ENCODE measurements around the gene TSHZ2.

TSHZ2 gene

DNA sequence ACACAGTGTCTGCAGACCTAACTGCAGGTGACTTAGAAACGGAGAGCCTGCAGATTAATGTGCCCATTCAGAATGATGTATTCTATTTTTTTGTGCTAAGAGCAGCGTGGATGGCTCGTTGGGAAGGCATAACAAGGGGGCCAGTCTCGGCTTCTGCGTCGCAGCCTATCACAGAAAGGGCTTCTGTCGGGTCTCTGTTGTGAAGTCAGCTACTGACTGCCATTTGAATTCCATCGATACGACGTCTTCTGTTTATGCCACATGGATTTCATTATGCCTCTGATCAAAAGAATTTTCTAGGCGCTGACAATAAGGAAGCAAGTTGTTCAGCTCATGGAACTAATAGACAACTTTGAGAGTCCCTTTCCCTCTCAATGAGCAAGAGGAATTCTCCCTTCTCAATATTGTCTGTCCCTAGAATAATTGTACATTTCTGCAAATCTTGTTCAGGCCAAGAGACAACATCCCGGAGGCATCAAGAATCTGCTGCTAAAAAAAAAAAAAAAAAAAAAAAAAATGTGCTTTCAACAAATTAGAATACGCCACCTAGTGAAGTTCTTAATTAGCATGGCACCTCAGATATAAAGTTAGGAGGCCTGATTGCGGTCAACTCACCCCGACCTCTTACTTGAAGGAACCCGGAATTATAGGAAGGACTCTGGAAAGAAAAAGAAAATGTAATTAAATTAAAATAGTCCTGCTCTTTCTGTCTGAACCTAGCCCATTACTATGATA is 223.9 kb downstream of the TSHZ2 start:
- no peak for TF ChIP-seq POLR2A (IDR thresholded peaks at IDR 0.05; ENCODE audit: low read depth, low read length)
- no peak for FAIRE-seq
- DNase-seq (ENCODE audit: insufficient read length, low spot score): no peak

DNA sequence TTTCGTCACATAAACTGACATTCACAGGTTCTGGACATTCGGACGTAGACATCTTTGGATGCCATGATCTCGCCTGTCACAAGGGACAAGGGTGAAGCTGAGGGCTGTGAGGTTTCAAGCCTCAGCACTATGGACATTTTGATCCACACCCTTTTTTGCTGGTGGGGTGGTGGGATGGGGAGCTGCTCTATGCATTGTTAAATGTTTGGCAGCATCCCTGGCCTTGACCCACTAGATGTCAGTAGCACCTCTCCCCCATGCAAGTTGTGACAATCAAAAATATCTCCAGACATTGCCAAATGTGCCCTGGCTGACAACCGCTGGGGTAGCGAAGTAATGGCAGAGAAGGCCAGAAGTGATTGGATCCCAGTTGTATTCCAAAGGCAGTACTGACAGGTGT is 229.4 kb downstream of the TSHZ2 start:
- no peak for TF ChIP-seq POLR2A (IDR thresholded peaks at IDR 0.05; ENCODE audit: low read depth, low read length)
- DNase-seq (ENCODE audit: insufficient read length, low spot score) (no peak), FAIRE-seq (no peak)

- no peak for FAIRE-seq
- no peak for DNase-seq (ENCODE audit: insufficient read length, low spot score)
- no peak for TF ChIP-seq POLR2A (IDR thresholded peaks at IDR 0.05; ENCODE audit: low read depth, low read length)
These were observed 230.6 kb downstream of the TSHZ2 start for GRCh38 chr20:53202777-53203176.

DNA sequence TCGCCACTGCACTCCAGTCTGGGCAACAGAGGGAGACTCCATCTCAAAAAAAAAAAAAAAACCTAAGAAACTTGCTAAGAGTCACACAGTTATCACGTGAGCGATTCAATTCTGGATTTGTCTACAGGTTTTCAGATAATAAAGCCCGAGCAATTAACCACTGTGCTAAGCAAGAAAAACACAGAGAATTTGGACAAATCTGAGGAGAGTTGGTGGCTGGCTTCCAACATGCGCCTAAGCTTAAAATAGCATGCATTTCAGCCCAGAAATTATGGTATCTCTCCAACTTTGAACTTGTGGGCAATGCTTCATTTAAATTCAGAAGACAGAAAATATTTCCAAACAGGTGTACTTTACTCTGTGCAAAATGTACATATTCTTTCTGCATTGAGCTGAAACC is 232.9 kb downstream of the TSHZ2 start:
- no peak for TF ChIP-seq POLR2A (IDR thresholded peaks at IDR 0.05; ENCODE audit: low read depth, low read length)
- FAIRE-seq (no peak), DNase-seq (ENCODE audit: insufficient read length, low spot score) (no peak)

DNA sequence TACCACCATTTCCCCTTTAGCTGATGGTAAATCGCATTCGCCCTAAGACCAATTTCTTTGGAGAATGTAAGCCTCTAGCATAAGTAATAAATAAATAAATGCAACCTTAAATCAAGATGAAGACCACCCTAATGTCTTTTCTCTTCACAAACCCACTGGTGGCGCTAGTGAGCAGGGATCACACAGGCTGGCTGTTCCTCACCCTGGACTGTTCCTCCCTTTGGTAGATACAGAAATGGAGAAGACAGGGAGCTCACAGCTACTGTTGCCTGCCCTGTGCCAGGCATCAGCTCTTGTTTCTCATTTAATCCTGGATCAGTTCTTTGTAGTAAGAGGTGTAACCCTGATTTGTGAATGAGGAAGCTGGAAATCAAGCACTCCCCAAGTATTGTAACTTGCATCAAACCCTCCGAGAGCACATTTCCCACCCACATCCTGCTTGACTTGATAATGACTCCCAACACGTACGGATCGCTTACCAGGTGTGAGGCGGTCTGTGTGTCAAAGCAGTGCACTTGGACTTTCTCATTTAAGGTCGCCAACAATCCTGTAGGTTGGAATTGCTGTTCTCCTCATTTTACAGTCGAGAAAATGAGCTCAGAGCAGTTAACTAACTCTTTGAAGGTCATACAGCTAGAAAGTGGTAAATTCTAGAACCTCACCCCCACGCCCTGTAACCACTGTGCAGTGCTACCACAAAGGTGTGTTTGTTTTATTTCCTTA is 236.1 kb downstream of the TSHZ2 start:
- no peak for TF ChIP-seq POLR2A (IDR thresholded peaks at IDR 0.05; ENCODE audit: low read depth, low read length)
- DNase-seq (ENCODE audit: insufficient read length, low spot score): no peak
- FAIRE-seq: no peak

DNA sequence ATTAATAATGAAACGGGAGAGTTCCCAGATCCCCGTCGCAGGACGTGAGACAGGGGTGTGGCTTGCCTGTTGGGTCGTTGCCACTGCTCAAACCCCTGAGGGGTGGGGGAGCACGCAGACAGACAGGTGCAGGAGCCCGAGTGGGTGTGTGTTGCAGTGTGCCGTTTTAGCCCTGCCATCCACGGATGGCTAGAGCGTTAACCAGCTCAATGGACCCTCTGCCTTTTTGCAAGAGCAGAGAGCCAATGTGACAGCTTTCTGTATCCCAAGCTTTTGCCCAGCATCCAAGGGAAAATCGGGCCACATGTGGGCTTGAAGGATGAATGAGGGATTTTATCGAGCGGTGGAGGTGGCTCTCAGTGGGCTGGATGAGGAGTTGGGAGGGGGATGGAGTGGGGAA is 237.9 kb downstream of the TSHZ2 start:
- FAIRE-seq: no peak
- TF ChIP-seq POLR2A (IDR thresholded peaks at IDR 0.05; ENCODE audit: low read depth, low read length): no peak
- DNase-seq (ENCODE audit: insufficient read length, low spot score): no peak

DNA sequence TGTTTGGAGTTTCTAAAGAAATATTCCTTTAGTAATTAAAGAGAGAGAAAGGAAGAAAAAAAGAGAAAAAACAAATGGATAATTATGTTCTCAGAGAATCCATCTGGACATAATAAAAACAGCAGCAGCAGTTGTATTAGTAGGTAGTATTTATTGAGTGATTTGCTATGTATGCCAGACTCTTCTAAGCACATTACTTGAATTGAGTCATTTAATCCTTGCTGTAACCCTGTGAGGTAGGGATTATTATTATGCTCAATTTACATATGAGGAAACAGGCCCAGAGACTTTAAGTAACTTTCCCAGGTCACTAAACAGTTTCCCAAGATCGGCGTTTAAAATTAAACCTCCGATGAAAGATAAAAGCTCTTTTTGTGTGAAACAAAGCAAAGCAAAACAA is 238.8 kb downstream of the TSHZ2 start:
- TF ChIP-seq POLR2A (IDR thresholded peaks at IDR 0.05; ENCODE audit: low read depth, low read length): no peak
- FAIRE-seq: no peak
- DNase-seq (ENCODE audit: insufficient read length, low spot score): no peak

DNA sequence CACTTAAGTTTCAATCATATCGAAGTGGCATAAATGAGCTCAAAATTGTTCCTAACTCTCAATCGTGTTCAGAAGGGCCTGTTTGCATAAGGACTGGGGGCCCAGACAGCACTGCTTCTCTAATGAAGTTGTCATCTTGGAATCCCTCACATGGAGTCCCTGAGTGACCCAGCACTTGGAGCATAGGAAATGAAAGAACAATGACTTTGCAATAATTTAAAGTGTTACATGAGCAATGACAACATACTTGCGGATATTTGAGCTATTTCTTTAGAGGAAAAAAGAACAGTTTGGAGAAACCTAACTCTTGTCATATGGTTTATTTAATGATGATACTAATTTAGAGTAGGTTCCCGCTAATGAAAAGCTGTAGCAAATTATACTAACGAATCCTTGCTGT is 239.9 kb downstream of the TSHZ2 start:
- DNase-seq (ENCODE audit: insufficient read length, low spot score): no peak
- no peak for TF ChIP-seq POLR2A (IDR thresholded peaks at IDR 0.05; ENCODE audit: low read depth, low read length)
- no peak for FAIRE-seq

DNA sequence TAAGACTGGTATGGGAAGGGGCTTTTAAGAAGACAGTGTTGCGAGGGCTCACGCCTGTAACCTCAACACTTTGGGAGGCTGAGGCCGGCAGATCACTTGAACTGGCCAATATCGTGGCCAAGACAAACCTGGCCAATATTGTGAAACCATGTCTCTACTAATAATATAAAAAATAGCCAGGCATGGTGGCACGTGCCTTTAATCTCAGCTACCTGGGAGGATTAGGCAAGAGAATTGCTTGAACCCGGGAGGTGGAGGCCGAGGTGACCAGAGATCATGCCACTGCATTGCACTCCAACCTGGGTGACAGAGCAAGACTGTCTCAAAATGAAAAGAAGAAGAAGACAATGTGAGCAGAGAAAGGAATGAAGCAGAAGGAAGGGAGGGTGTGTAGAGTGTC is 242.2 kb downstream of the TSHZ2 start:
- no peak for TF ChIP-seq POLR2A (IDR thresholded peaks at IDR 0.05; ENCODE audit: low read depth, low read length)
- DNase-seq (ENCODE audit: insufficient read length, low spot score) (no peak), FAIRE-seq (no peak)

- no peak for DNase-seq (ENCODE audit: insufficient read length, low spot score)
- FAIRE-seq: no peak
These were observed 243.0 kb downstream of the TSHZ2 start for GRCh38 chr20:53215166-53215565.

GRCh38 chr20:53216478-53216855 is 244.3 kb downstream of the TSHZ2 start:
- FAIRE-seq: no peak
- DNase-seq (ENCODE audit: insufficient read length, low spot score): no peak
- TF ChIP-seq POLR2A (IDR thresholded peaks at IDR 0.05; ENCODE audit: low read depth, low read length): no peak

More at GRCh38 chr20:53215166-53215565, 243.0 kb downstream of the TSHZ2 start:
- TF ChIP-seq POLR2A (IDR thresholded peaks at IDR 0.05; ENCODE audit: low read depth, low read length): no peak

GRCh38 chr20:53216856-53217576 is 244.9 kb downstream of the TSHZ2 start:
- no peak for FAIRE-seq
- no peak for TF ChIP-seq POLR2A (IDR thresholded peaks at IDR 0.05; ENCODE audit: low read depth, low read length)
- DNase-seq (ENCODE audit: insufficient read length, low spot score): peak; percentile 36

- FAIRE-seq (no peak), DNase-seq (ENCODE audit: insufficient read length, low spot score) (no peak)
- TF ChIP-seq POLR2A (IDR thresholded peaks at IDR 0.05; ENCODE audit: low read depth, low read length): no peak
These were observed 248.5 kb downstream of the TSHZ2 start for GRCh38 chr20:53220482-53221307.

- DNase-seq (ENCODE audit: insufficient read length, low spot score) (no peak), FAIRE-seq (no peak)
These were observed 249.6 kb downstream of the TSHZ2 start for GRCh38 chr20:53221731-53222130.

More at GRCh38 chr20:53221731-53222130, 249.6 kb downstream of the TSHZ2 start:
- no peak for TF ChIP-seq POLR2A (IDR thresholded peaks at IDR 0.05; ENCODE audit: low read depth, low read length)

Measured in H54 (cell line).